Measurements from ENCODE around the gene TBX2. TPM values are rescaled to one million over a fixed set of nuclear protein-coding genes. Genes with fewer than 3 reads are reported as not detected.
A peak's percentile ranks its signal among the peaks of the same experiment; 100 is the strongest.

Gene TBX2
- total and polyA plus RNA-seq, 5 experiments from 2014 or later, result 0.13 TPM; not detected in 4

DNA sequence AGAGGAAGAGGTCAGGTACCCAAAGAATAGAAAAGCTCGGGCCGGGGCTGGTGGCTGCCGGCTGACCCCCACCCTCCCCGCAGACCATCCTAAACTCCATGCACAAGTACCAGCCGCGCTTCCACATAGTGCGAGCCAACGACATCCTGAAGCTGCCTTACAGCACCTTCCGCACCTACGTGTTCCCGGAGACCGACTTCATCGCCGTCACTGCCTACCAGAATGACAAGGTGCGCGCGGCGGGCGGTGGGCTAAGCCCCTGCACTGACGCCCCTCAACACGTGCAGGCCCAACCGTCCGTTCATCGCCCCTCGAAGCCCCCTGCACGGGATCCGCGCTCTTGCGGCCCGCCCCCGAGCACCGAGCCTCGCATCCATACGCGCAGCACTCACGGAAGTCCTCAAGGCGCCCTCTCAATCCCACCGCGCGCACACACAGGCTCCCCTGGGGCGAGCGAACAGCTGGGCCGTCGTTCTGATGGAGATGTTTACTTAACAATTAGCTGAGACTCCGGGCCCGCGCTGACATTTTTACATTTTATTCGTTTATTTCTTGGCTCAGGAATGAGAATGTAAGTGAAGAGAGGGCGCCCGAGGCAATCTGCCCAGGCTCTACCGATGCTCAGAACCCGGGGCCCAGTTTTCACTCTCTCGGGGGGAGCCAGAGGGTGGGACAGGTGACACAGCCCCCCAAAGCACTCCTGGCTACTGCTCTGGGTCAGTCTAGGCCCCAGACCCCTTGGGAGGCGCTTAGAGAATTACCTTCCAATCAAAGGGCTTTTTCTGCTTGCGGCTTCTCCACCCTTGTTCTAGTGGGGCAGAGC lies 3.5 kb downstream of the TBX2 start:
- Mint-ChIP-seq H3K36me3 (peaks cover 0 to 5% (median 0%) of the 10 kb centered on the region in 3 donors), H3K27ac (peak overlapping the region in 2 of 10 donors; percentile 43 to 72), H3K9me3 (peaks cover 0 to 2% (median 0%) of the 10 kb centered on the region in 9 donors), H3K4me1 (peaks cover 22 to 49% (median 45%) of the 10 kb centered on the region in 4 donors), H3K27me3 (peaks cover 38 to 72% (median 59%) of the 10 kb centered on the region in 5 donors), H3K4me3 (peak overlapping the region; percentile 54 to 84 (median 74))
- POLR2A ChIA-PET, result no interaction called here
- peak; percentile 49 to 51 for ATAC-seq
- DNase-seq, result no peak

DNA sequence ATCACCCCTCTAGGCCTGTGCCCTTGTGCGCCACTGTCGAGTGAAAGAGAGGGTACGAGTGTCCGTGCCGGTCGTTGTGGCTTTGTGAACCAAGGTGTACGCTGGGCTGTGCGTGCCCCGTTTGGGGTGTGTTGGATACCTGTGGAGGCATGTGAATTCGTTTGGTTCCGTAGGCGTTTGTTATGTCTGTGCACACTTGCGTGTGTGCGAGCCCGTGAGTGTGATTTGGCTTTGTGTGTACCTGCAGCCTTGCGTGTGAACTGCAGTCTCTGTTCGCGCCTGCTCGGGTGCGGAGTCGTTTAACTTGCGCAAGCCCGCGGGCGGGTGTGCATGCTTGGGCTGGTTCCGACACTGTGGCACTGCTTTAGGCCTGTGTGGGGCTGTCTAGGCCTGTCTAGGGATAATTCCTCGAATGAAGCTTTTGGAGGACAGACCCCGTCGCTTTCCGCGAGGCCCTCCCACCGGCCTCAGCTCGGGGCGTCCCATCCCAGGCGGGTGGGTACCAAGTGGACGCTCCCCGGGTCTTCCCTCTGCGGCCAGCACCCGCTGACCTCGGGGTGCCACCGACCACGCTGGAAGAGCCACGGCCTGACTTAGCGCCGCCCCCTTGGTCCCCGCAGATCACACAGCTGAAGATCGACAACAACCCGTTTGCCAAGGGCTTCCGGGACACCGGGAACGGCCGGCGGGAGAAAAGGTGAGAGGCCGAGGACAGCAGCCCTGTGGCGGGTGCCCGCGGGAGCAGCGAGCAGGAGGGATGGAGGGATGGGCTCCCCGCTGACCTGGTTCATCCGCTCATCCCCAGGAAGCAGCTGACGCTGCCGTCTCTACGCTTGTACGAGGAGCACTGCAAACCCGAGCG lies 4.4 kb downstream of the TBX2 start:
- Mint-ChIP-seq H3K9me3 (peaks cover 0 to 2% (median 0%) of the 10 kb centered on the region in 9 donors), H3K27me3 (peaks cover 38 to 72% (median 60%) of the 10 kb centered on the region in 5 donors), H3K27ac (no peak overlapping the region), H3K4me3 (peak overlapping the region; percentile 54 to 84 (median 74)), H3K36me3 (peaks cover 0 to 3% (median 0%) of the 10 kb centered on the region in 3 donors), H3K4me1 (peaks cover 23 to 50% (median 46%) of the 10 kb centered on the region in 4 donors)
- peak; percentile 26 to 30 for ATAC-seq
- peak in 1 of 10 donors; percentile 59 for DNase-seq
- POLR2A ChIA-PET, result no interaction called here

DNA sequence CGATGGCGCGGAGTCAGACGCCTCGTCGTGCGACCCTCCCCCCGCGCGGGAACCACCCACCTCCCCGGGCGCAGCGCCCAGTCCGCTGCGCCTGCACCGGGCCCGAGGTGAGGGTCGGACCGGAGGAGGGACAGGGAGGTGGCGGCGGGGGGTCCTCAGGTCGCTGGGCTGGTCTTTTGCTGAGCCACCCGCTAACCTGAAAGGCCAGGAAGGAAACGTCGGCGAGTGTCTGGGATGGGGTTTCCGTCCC lies 4.9 kb downstream of the TBX2 start:
- no peak for DNase-seq
- ATAC-seq, result no peak
- POLR2A ChIA-PET, result no interaction called here
- Mint-ChIP-seq H3K27ac (no peak overlapping the region), H3K27me3 (peaks cover 38 to 74% (median 60%) of the 10 kb centered on the region in 5 donors), H3K4me3 (peak overlapping the region in 7 of 10 donors; percentile 20 to 84 (median 59)), H3K4me1 (peaks cover 23 to 50% (median 46%) of the 10 kb centered on the region in 4 donors), H3K36me3 (peaks cover 0 to 3% (median 0%) of the 10 kb centered on the region in 3 donors), H3K9me3 (peaks cover 0 to 2% (median 0%) of the 10 kb centered on the region in 9 donors)

DNA sequence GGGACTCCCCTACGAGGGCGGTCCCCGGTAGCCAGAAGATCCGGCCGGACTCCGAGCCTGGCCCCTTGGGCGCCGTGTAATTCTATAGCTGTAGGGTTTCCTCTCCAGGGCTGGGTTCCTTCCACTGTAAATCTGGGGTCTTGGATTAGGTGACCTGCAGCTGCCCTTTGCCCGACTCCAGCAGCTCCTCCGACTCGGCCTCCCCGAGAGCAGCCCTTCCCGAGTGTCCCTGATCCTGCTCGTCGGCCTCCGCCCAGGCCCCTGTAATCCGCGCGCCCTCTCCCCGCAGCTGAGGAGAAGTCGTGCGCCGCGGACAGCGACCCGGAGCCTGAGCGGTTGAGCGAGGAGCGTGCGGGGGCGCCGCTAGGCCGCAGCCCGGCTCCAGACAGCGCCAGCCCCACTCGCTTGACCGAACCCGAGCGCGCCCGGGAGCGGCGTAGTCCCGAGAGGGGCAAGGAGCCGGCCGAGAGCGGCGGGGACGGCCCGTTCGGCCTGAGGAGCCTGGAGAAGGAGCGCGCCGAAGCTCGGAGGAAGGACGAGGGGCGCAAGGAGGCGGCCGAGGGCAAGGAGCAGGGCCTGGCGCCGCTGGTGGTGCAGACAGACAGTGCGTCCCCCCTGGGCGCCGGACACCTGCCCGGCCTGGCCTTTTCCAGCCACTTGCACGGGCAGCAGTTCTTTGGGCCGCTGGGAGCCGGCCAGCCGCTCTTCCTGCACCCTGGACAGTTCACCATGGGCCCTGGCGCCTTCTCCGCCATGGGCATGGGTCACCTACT lies 5.5 kb downstream of the TBX2 start:
- DNase-seq (peak in 1 of 10 donors; percentile 43), ATAC-seq (no peak)
- no peak overlapping the region for H3K27ac Mint-ChIP-seq
- peaks cover 0 to 2% (median 0%) of the 10 kb centered on the region in 9 donors for H3K9me3 Mint-ChIP-seq
- POLR2A ChIA-PET, result no interaction called here
- peaks cover 41 to 78% (median 63%) of the 10 kb centered on the region in 5 donors for H3K27me3 Mint-ChIP-seq
- peaks cover 25 to 53% (median 49%) of the 10 kb centered on the region in 4 donors for H3K4me1 Mint-ChIP-seq
- peak overlapping the region in 5 of 10 donors; percentile 20 to 81 (median 59) for H3K4me3 Mint-ChIP-seq
- peaks cover 0 to 3% (median 0%) of the 10 kb centered on the region in 3 donors for H3K36me3 Mint-ChIP-seq

DNA sequence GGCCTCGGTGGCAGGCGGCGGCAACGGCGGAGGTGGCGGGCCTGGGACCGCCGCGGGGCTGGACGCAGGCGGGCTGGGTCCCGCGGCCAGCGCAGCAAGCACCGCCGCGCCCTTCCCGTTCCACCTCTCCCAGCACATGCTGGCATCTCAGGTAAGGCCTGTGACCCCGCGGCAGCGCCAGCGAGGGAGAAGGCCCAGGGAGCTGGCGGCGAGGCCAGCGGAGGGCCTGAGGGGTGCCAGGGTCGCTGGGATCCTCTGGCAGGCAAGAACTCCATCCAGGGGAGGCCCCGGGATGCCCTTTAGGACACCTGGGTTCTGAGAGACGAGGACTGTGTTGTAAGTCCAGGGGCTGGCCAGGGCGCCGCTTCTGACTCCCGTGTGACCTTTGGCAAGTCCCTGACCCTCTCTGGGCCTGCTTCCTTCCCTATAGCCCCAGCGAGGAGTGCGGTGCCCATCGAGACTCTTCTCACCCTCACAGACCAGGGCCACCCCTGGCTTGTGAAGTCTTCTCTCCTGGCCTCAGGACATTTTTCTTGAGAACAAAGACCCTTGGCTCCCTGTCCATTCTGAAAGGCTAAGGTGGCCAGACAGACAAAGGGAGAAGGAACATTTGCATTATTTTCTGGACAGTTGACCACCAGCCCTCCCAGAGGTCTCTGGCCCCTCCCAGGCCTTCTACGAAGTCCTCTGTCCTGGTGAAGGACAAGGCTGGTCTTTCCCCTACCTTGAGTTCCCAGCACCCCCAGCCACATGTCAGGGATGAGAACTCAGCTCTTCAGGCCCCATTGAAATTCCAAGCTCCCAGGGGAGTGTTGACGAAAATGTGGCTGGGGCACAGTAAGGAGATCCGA lies 6.3 kb downstream of the TBX2 start:
- DNase-seq, result peak in 1 of 10 donors; percentile 52
- Mint-ChIP-seq H3K27me3 (peaks cover 41 to 81% (median 69%) of the 10 kb centered on the region in 5 donors), H3K27ac (peak overlapping the region in 1 of 10 donors; percentile 44), H3K36me3 (peaks cover 0 to 3% (median 0%) of the 10 kb centered on the region in 3 donors), H3K4me1 (peaks cover 28 to 55% (median 51%) of the 10 kb centered on the region in 4 donors), H3K4me3 (peak overlapping the region in 4 of 10 donors; percentile 7 to 34 (median 17)), H3K9me3 (peaks cover 0 to 2% (median 0%) of the 10 kb centered on the region in 9 donors)
- ATAC-seq, result no peak
- POLR2A ChIA-PET, result no interaction called here

DNA sequence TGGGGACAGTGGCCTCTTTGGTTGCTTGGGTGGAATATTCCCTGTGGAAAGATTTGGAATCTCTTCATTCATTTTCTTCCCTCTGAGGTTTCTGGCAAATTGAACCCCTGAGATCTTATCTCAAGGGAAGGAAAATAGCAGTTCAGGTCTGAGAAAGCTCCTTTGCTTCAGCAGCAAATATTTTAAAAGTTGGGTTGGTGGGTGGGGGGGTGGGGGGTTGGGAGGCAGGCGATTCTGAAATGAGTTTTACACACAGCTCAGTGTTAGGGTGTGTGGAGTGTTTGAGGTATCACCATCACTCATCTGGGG lies 6.8 kb downstream of the TBX2 start:
- Mint-ChIP-seq H3K27me3 (peaks cover 36 to 75% (median 64%) of the 10 kb centered on the region in 5 donors), H3K4me1 (peaks cover 26 to 49% (median 46%) of the 10 kb centered on the region in 4 donors), H3K36me3 (peaks cover 0 to 3% (median 0%) of the 10 kb centered on the region in 3 donors), H3K27ac (peak overlapping the region in 1 of 10 donors; percentile 44), H3K4me3 (peak overlapping the region in 3 of 10 donors; percentile 7 to 34 (median 22)), H3K9me3 (no peaks in the 10 kb centered on the region)
- DNase-seq (no peak), ATAC-seq (no peak)
- POLR2A ChIA-PET, result no interaction called here

DNA sequence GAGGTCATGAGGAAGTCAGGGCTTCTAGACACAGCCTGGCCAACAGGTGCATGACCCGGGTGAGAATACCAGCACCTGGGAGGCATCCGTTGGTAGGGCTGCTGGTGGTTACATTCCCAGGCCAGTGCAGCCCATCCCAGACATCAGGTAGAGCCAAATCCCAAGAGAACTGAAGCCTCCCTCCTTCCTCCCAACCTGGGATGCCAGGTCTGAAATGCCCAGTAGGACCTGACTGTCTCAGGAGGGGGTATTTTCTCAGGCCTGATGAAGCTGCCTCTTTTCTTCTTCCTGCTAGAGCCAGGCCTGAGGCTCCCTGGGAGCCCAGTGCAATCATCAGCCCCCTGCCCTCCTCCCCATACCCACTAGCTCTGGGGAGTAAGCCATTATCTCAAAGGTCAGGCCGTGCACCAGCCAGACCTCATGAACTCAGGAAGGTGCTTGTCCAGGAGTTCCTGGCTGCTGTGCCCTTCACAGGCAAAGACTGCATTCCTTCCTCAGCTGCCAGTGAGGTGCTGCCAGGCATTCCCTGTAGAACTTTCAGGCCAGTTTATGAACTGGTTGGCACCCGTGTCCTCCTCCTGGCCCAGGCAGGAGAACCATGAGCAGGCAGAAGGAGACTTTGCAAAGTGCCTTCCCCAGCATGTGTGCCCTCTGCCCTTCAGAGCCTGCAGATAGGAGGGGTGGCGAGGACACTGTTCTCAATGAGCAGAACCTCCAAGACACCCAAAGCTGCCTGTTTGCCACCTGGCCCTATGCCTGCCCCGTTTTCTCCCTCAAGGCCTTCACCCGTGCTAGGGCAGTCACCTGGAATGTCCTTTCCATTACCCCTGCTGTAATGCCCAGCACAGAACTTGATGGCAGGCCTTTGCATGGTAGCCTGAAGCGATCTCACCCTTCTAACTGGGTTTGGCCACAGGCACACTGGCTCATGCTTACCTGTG lies 7.6 kb downstream of the TBX2 start:
- Mint-ChIP-seq H3K27me3 (peaks cover 34 to 68% (median 60%) of the 10 kb centered on the region in 5 donors), H3K36me3 (peaks cover 0 to 3% (median 0%) of the 10 kb centered on the region in 3 donors), H3K4me3 (peak overlapping the region in 4 of 10 donors; percentile 18 to 79 (median 34)), H3K9me3 (no peaks in the 10 kb centered on the region), H3K4me1 (peaks cover 26 to 46% (median 44%) of the 10 kb centered on the region in 4 donors), H3K27ac (no peak overlapping the region)
- DNase-seq (peak in 2 of 10 donors; percentile 13 to 30), ATAC-seq (no peak)
- POLR2A ChIA-PET, result no interaction called here

DNA sequence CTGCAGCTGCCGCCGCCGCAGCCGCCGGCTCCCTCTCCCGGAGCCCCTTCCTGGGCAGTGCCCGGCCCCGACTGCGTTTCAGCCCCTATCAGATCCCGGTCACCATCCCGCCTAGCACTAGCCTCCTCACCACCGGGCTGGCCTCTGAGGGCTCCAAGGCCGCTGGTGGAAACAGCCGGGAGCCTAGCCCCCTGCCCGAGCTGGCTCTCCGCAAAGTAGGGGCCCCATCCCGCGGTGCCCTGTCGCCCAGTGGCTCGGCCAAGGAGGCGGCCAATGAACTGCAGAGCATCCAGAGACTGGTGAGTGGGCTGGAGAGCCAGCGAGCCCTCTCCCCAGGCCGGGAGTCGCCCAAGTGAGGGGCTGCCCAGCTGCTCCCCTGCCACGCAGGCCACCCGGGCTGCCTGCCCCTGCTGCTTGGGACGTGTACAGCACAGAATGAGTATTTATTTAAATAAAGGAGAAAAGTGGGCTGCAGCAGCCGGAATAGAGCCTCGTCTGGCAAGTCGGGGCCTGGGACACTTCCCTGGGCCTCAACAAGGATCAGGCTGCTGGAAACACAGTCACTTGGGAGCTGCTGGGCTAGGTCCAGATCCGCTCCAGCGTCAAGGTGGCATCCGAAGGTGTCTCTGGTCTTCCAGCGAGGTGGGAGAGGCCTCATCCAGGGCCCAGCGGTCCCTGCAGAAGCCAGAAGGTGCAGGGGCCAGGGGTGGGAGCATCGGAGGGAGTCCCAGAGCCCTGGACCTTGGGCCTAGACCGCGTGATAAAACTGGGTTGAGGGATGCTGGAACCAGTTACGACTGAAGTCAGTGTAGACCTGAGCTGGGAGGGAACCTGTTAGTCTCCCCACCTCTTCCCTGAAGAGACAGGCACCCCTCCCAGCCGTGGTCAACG lies 8.8 kb downstream of the TBX2 start:
- Mint-ChIP-seq H3K36me3 (no peaks in the 10 kb centered on the region), H3K27ac (peak overlapping the region in 1 of 10 donors; percentile 62), H3K27me3 (peaks cover 27 to 60% (median 48%) of the 10 kb centered on the region in 5 donors), H3K4me3 (peak overlapping the region; percentile 20 to 79 (median 74)), H3K9me3 (no peaks in the 10 kb centered on the region), H3K4me1 (peaks cover 18 to 35% (median 34%) of the 10 kb centered on the region in 4 donors)
- ATAC-seq (no peak), DNase-seq (peak in 2 of 10 donors; percentile 17 to 61)
- POLR2A ChIA-PET, result no interaction called here

DNA sequence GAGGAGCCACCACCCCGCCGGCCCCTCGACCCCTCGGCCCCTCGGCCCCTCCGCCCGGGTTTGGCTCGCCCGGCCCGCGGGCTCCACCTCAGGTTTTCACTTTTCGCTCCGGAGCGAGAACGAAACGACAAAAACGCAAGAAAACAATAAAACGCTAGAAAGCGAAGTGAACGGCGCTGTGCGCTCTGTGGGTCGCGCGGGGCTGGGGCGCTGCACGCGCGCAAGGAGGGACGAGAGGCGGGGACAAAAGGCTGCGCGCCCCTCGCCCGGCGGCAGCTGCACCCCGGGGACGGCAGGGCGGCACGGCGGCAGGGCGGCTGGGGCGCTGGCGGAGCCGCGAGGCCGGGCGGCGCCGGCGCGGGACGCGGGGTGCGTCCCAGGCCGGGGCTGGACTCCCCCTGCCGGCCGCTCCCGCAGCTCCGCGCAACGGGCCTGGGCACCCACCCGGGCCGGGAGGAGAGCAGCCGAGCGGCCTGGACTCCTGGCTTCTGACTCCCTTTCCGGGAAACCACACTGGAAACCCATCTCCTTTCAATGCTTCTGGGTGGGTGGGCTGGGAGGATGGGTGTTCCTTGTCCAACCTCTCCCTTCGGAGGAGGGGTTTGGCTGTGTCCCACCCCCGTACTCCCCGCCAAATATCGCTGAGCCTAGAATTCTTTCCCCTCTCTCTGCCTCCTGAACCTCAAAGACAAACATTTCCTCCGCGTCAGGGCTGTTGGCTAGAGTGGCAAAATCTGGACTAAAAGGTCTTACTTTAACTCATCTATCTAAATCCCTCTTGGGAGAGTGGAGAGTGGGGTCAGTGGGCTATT lies 9.9 kb downstream of the TBX2 start:
- ATAC-seq, result peak; percentile 11 to 25
- DNase-seq, result peak in 4 of 10 donors; percentile 35 to 54 (median 43)
- Mint-ChIP-seq H3K27ac (no peak overlapping the region), H3K9me3 (no peaks in the 10 kb centered on the region), H3K4me1 (peaks cover 17 to 27% (median 24%) of the 10 kb centered on the region in 4 donors), H3K36me3 (no peaks in the 10 kb centered on the region), H3K4me3 (peak overlapping the region; percentile 68 to 86 (median 80)), H3K27me3 (peaks cover 19 to 50% (median 41%) of the 10 kb centered on the region in 5 donors)
- POLR2A ChIA-PET, result no interaction called here
